Esophagus muscularis mucosa (tissue), 4 donors: Measurements from ENCODE around the gene RNGTT.

Source experiments
- EP300 ChIP-seq: sonication (generic); formaldehyde crosslinking; IDR thresholded peaks from one replicate; pipeline ENCODE4 v1.6.1; 2017; ENCODE audit warnings: antibody characterized with exemption
- POLR2A ChIP-seq: fragments of 450-650 bp; IDR thresholded peaks from one replicate; pipeline ENCODE4 v1.6.1; 2017; ENCODE audit warnings: antibody characterized with exemption, moderate library complexity, mild to moderate bottlenecking, low read depth
- POLR2AphosphoS5 ChIP-seq, 2 donors: sonication (generic); formaldehyde crosslinking; IDR thresholded peaks; one replicate each; pipeline ENCODE4 v1.6.1; 2017; ENCODE audit warnings: antibody characterized with exemption in 2 of 2
- TF ChIP-seq, protein P1 (sequence below), 3 experiments: fragments of 200-600 bp in 2 of 3; fragments of 450-650 bp in 1 of 3; sonication (generic) in 2 of 3; IDR thresholded peaks; one replicate each; pipeline ENCODE4 v1.5.1; 2017 to 2019; ENCODE audit warnings: antibody characterized with exemption in 3 of 3, mild to moderate bottlenecking in 2 of 3, moderate library complexity in 1 of 3

DNA sequence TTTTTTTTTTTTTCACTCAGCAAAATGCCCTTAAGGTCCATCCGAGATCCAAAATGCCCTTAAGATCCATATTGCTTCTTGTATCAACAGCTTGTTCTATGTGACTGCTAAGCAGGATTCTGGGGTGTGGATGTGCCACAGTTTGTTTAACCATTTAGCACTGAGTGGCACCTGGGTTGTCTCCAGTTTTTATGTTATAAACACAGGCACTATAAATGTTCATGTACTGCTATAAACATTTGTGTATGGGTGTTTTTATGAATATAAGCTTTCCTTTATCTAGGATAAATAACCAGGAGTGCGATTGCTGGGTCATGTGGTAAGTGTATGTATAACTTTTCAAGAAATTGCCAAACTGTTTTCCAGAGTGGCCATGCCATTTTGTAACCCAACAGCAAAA, 386.0 kb downstream of the RNGTT start:
- TF ChIP-seq POLR2A (no peak), POLR2AphosphoS5 (IDR thresholded peaks at IDR 0.05) (no peak), EP300 (no peak)
- TF ChIP-seq, protein P1, sequence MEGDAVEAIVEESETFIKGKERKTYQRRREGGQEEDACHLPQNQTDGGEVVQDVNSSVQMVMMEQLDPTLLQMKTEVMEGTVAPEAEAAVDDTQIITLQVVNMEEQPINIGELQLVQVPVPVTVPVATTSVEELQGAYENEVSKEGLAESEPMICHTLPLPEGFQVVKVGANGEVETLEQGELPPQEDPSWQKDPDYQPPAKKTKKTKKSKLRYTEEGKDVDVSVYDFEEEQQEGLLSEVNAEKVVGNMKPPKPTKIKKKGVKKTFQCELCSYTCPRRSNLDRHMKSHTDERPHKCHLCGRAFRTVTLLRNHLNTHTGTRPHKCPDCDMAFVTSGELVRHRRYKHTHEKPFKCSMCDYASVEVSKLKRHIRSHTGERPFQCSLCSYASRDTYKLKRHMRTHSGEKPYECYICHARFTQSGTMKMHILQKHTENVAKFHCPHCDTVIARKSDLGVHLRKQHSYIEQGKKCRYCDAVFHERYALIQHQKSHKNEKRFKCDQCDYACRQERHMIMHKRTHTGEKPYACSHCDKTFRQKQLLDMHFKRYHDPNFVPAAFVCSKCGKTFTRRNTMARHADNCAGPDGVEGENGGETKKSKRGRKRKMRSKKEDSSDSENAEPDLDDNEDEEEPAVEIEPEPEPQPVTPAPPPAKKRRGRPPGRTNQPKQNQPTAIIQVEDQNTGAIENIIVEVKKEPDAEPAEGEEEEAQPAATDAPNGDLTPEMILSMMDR (IDR thresholded peaks at IDR 0.05), result no peak
